Skeletal muscle tissue (tissue), 4 donors: ENCODE measurements around the gene STOML2. TPM values are rescaled to one million over a fixed set of nuclear protein-coding genes. Genes with fewer than 3 reads are reported as not detected.

Experiments used
- H3K27ac ChIP-seq: one replicate; pipeline ENCODE4 v1.7.0; 2013; ENCODE audit warnings: mild to moderate bottlenecking, low read depth, low read length, inconsistent platforms
- H3K27me3 ChIP-seq, 3 donors: one replicate each; pipeline ENCODE4 v1.7.0; 2013; ENCODE audit warnings: low read length in 3 of 3; ENCODE audit not compliant: control insufficient read depth in 3 of 3, insufficient read depth in 3 of 3
- H3K36me3 ChIP-seq, 3 donors: one replicate each; pipeline ENCODE4 v1.7.0; 2013; ENCODE audit warnings: low read length in 3 of 3; ENCODE audit not compliant: control insufficient read depth in 3 of 3, insufficient read depth in 3 of 3
- H3K4me1 ChIP-seq, 3 donors: one replicate each; pipeline ENCODE4 v1.7.0; 2013; ENCODE audit warnings: low read length in 3 of 3, mild to moderate bottlenecking in 3 of 3; ENCODE audit not compliant: control insufficient read depth in 3 of 3, insufficient read depth in 3 of 3
- H3K4me3 ChIP-seq, 3 donors: one replicate each; pipeline ENCODE4 v1.7.0; 2013; ENCODE audit warnings: low read length in 3 of 3
- H3K9ac ChIP-seq, 3 donors: one replicate each; pipeline ENCODE4 v1.7.0; 2013; ENCODE audit warnings: low read length in 3 of 3, mild to moderate bottlenecking in 3 of 3, moderate library complexity in 2 of 3, low read depth in 1 of 3
- H3K9me3 ChIP-seq, 3 donors: one replicate each; pipeline ENCODE4 v1.7.0; 2013; ENCODE audit warnings: low read length in 3 of 3; ENCODE audit not compliant: control insufficient read depth in 3 of 3
- total RNA-seq: library from RNA; depleted of rRNA; stranded (reverse); fragments of >200 nt; gene quantifications from one replicate; pipeline ENCODE4 v1.2.3, GENCODE V29; 2014
- donor health status: Osteomylitis.

The STOML2 gene
- total RNA-seq, 1 donor from 2014 or later = 93.9 TPM

DNA sequence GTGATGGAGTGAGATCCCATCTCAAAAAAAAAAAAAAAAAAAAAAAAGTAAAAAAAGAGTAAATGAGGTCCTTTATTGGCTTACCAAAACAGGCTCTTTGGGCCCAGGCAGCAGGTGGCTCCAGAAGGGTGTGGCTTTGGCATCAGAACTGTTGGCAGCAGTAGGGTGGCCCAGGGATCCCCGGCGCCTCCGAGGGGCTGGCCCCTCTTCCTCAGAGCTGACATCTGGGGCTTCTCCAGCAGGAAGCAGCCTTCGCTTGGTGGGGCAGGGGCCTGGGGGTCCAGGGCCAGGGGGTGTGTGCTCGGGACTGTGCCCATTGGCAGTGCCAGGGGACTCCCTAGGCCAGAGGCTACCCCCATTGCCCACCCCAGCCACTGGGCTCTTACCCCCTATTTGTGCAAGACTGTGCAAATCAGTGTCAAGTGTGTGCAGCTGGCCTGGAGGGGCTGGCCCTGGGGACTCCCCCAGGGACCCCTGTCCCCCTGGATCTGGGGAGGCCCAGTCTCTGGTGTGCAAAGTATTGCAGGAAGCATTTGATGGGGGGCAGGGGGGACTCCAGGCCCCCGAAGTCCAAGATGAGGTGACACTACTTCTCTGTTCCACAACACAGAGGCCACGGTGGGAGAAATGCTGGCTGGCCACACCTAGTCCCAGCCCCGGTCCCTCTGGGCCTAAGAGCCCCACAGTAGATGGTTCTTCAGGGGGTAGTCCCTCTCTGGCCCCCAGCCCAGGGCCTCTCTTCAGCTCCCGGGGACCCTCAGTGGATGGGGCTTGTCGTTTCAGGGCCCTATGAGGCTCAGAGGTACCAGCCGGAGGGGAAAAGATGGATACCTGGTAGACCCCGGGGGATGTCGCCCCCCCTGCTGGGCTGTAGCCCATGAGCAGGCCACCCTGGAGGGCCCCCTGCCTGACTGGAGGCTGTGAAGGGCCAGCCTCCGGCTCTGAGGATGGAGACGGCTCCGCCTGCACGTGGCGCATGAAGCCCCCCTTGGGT, 4.7 kb upstream of the STOML2 start:
- peaks cover 32 to 37% (median 32%) of the 10 kb centered on the region in 3 donors for H3K4me1 ChIP-seq
- H3K27me3 ChIP-seq = no peaks in the 10 kb centered on the region
- H3K9ac ChIP-seq = no peak overlapping the region
- H3K9me3 ChIP-seq = no peaks in the 10 kb centered on the region
- no peak overlapping the region for H3K4me3 ChIP-seq
- peaks cover 35% of the 10 kb centered on the region in 3 donors for H3K36me3 ChIP-seq
- no peak overlapping the region for H3K27ac ChIP-seq

DNA sequence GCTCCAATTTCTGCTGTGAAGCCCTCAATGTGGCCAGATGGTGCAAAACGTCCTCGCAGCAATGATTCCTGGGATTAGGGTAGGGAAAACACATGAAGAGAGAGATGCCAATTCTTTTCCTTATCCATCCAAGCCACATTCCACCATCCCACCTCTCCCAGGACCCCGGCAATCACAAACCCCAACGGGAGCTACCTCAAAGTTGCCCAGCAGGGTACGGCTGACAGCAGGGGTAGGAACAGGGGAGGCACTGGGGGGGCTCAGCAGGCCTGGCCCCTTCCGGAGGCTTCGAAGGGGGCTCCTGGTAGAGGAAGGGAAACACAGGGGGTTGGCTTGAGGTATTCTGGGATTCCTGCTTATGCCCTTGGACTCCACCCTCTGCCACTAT, 3.4 kb upstream of the STOML2 start:
- Histone ChIP-seq H3K4me3 (no peak overlapping the region), H3K27ac (no peak overlapping the region), H3K9ac (no peak overlapping the region), H3K9me3 (no peaks in the 10 kb centered on the region), H3K36me3 (peaks cover 38 to 41% (median 39%) of the 10 kb centered on the region in 3 donors), H3K4me1 (peaks cover 35 to 39% (median 35%) of the 10 kb centered on the region in 3 donors), H3K27me3 (no peaks in the 10 kb centered on the region)

DNA sequence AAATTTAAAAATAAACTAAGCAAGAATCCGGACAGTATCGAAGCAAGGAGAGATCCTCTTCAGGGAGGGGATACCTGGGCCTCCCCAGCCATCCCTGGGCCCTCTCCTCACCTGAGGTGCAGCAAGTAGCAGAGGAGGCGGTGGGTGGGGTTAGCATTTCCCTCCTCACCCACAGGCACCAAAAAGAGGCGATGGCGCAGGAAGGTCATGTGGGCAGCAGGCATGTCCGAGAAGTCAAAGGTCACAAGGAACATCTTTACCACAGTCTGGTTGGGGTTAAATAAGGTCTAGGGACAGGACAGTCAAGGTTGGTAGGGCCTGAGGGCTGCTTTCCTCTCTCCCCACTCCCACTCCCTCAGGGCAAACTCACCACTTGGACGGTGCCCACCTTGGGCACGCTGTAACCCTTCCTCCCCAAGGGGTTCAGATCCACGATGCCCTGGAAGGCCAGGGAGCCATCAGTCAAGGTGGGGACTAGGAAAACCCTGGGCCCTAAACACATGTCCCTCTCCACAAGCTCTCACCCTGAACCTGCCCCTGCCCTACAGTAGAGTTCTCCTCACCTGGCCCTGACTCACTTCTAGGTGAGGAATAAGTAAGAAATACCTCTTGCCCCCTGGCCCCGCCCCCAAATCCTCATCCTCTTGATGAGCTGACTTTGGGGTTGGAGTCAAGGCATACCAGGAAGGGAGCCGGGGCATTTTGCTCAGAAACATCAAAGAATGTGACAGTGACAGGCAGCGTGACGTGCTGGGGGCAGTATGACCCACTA, 2.8 kb upstream of the STOML2 start:
- H3K4me3 ChIP-seq = no peak overlapping the region
- H3K36me3 ChIP-seq = peaks cover 44 to 45% (median 45%) of the 10 kb centered on the region in 3 donors

GRCh38 chr9:35105126-35105525, 2.2 kb upstream of the STOML2 start:
- Histone ChIP-seq H3K9me3 (no peaks in the 10 kb centered on the region), H3K4me3 (no peak overlapping the region), H3K9ac (no peak overlapping the region), H3K27ac (no peak overlapping the region), H3K36me3 (peaks cover 50 to 51% (median 51%) of the 10 kb centered on the region in 3 donors), H3K27me3 (no peaks in the 10 kb centered on the region), H3K4me1 (peaks cover 24 to 32% (median 28%) of the 10 kb centered on the region in 3 donors)

More for the DNA sequence above, 2.8 kb upstream of the STOML2 start:
- no peak overlapping the region for H3K9ac ChIP-seq
- peaks cover 30 to 38% (median 34%) of the 10 kb centered on the region in 3 donors for H3K4me1 ChIP-seq
- no peaks in the 10 kb centered on the region for H3K9me3 ChIP-seq
- no peak overlapping the region for H3K27ac ChIP-seq
- no peaks in the 10 kb centered on the region for H3K27me3 ChIP-seq

DNA sequence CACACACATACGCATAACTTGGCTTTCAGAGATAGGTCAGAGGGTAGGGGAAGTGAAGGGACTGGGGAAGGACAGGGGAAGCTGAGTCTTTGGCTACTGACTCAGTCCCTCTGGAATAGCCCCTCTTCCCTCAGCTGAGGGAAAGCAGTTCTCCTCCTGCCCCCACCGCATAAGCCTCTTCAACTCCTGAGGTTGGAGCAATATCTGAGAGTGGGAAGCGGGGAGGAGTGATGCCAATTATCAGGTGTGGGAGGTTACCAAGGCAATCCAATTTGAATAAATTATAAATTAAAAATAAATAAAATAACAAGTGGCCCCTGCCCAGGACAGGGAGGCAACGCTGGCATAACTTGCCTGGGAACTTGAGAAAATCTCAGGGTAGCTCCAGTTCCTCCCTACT, 1.7 kb upstream of the STOML2 start:
- Histone ChIP-seq H3K4me1 (peaks cover 22 to 26% (median 25%) of the 10 kb centered on the region in 3 donors), H3K27ac (no peak overlapping the region), H3K9me3 (no peaks in the 10 kb centered on the region), H3K36me3 (peaks cover 56% of the 10 kb centered on the region in 3 donors), H3K9ac (no peak overlapping the region), H3K4me3 (no peak overlapping the region), H3K27me3 (no peaks in the 10 kb centered on the region)

GRCh38 chr9:35103660-35104191, 795 bp upstream of the STOML2 start:
- Histone ChIP-seq H3K9me3 (no peaks in the 10 kb centered on the region), H3K27ac (peak overlapping the region; percentile 85), H3K9ac (peak overlapping the region; percentile 93 to 98 (median 97)), H3K36me3 (peaks cover 58 to 64% (median 59%) of the 10 kb centered on the region in 3 donors), H3K4me3 (peak overlapping the region; percentile 84 to 97 (median 94)), H3K27me3 (no peaks in the 10 kb centered on the region), H3K4me1 (peaks cover 22 to 25% (median 24%) of the 10 kb centered on the region in 3 donors)

DNA sequence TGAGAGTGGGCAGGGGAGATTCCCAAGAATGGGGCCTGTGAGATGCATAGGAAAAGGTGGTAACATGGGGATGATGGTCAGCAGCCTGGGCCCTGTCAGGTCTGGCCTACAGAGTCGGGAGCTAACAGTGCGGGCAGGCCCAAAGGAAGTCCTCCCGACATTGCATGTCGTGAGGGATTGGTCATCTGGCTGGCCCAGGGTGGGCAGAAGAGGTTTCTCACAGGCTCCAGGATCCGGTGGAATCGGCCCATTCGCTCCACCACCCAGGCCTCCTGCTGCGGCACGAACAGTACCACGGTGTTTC, 514 bp downstream of the STOML2 start:
- Histone ChIP-seq H3K4me3 (peak overlapping the region; percentile 84 to 97 (median 94)), H3K9me3 (no peaks in the 10 kb centered on the region), H3K4me1 (peaks cover 22 to 25% (median 24%) of the 10 kb centered on the region in 3 donors), H3K27me3 (no peaks in the 10 kb centered on the region), H3K9ac (peak overlapping the region; percentile 93 to 98 (median 97)), H3K27ac (peak overlapping the region; percentile 85), H3K36me3 (peaks cover 48 to 61% (median 55%) of the 10 kb centered on the region in 3 donors)

DNA sequence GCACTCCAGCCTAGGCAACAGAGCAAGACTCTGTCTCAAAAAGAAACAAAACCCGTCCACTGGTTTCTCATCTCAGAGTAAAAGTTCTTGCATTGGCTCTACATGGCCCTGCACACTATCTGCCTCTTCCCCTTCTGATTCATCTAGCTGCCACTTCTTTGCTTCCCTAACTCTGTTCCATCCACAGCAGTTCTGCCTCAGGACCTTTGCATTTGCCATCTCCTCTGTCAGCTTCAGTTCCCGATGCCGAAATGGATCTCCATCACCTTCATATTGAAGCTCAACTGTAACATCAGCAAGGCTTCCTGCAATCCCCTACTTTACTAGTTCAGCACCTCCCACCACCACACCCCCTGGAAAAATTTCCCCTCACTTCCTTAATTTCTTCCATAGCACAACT, 5.4 kb downstream of the STOML2 start:
- Histone ChIP-seq H3K36me3 (peaks cover 31 to 46% (median 41%) of the 10 kb centered on the region in 3 donors), H3K9ac (no peak overlapping the region), H3K9me3 (no peaks in the 10 kb centered on the region), H3K4me3 (no peak overlapping the region), H3K27me3 (no peaks in the 10 kb centered on the region), H3K27ac (no peak overlapping the region), H3K4me1 (peaks cover 15 to 25% (median 22%) of the 10 kb centered on the region in 3 donors)

- peaks cover 39 to 53% (median 46%) of the 10 kb centered on the region in 3 donors for H3K36me3 ChIP-seq
- H3K9me3 ChIP-seq = no peaks in the 10 kb centered on the region
- H3K27ac ChIP-seq = peak within 1 kb of the TSS; percentile 91
- no peaks in the 10 kb centered on the region for H3K27me3 ChIP-seq
- peak within 1 kb of the TSS; percentile 91 to 99 (median 95) for H3K9ac ChIP-seq
- peak within 1 kb of the TSS; percentile 87 to 99 (median 87) for H3K4me3 ChIP-seq
- peaks cover 2 to 13% (median 12%) of the 10 kb centered on the region in 3 donors for H3K4me1 ChIP-seq
Measured at GRCh38 chr9:35096035-35096849, 6.7 kb downstream of the STOML2 start, which contains the start of gene PIGO. TSS of gene PIGO (minus strand) at chr9:35096591. CDS start at chr9:35095565, 1,026 bp downstream.
